ENCODE results near the gene HHLA2.
A peak's percentile ranks its signal among the peaks of the same experiment; 100 is the strongest.

Gene HHLA2

DNA sequence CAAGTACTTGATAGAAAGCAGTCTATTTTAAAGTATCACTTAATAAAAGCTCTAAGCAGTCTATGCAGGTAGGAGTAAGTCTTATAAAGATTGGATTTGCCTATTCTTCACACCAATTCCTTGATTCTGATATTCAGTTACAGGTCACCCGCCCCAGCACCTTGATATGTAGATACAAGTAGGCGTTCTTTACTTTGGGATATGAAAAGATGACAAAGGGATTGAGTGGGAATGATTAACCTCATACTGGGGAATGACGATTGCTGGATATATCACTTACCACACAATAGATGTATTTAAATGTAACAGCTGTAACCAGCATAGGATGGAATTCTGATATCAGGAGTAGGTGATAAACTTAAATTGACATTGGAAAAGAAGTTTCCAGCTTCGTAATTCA lies 47.1 kb downstream of the HHLA2 start:
- Histone ChIP-seq H3K4me3 (ENCODE audit: low read depth in 1 of 2, low read length in 1 of 2) (no peak overlapping the region), H3K36me3 (no peaks in the 10 kb centered on the region), H3K27ac (no peak overlapping the region), H3K4me1 (ENCODE audit: control insufficient read depth in 1 of 2, insufficient read depth in 1 of 2, low read depth in 1 of 2, low read length in 1 of 2) (peaks cover 22 to 23% of the 10 kb centered on the region in 2 experiments), H3K27me3 (no peaks in the 10 kb centered on the region), H3K9me3 (no peaks in the 10 kb centered on the region)
- no peak for TF ChIP-seq CTCF (IDR thresholded peaks at IDR 0.05)

GRCh38 chr3:108345492-108346205 lies 49.3 kb downstream of the HHLA2 start:
- H3K27me3 ChIP-seq, result no peaks in the 10 kb centered on the region

GRCh38 chr3:108346301-108347227 lies 50.2 kb downstream of the HHLA2 start:
- Histone ChIP-seq H3K27ac (peak overlapping the region; percentile 36), H3K4me3 (ENCODE audit: low read depth in 1 of 2, low read length in 1 of 2) (no peak overlapping the region), H3K27me3 (no peaks in the 10 kb centered on the region), H3K36me3 (no peaks in the 10 kb centered on the region), H3K9me3 (no peaks in the 10 kb centered on the region), H3K4me1 (ENCODE audit: control insufficient read depth in 1 of 2, insufficient read depth in 1 of 2, low read depth in 1 of 2, low read length in 1 of 2) (peaks cover 22 to 23% of the 10 kb centered on the region in 2 experiments)
- TF ChIP-seq CTCF (IDR thresholded peaks at IDR 0.05), result no peak

More at GRCh38 chr3:108345492-108346205, 49.3 kb downstream of the HHLA2 start:
- no peak for TF ChIP-seq CTCF (IDR thresholded peaks at IDR 0.05)
- H3K27ac ChIP-seq, result peak overlapping the region; percentile 36
- H3K36me3 ChIP-seq, result no peaks in the 10 kb centered on the region
- H3K4me1 ChIP-seq (ENCODE audit: control insufficient read depth in 1 of 2, insufficient read depth in 1 of 2, low read depth in 1 of 2, low read length in 1 of 2), result peaks cover 22 to 23% of the 10 kb centered on the region in 2 experiments
- no peaks in the 10 kb centered on the region for H3K9me3 ChIP-seq
- no peak overlapping the region for H3K4me3 ChIP-seq (ENCODE audit: low read depth in 1 of 2, low read length in 1 of 2)

DNA sequence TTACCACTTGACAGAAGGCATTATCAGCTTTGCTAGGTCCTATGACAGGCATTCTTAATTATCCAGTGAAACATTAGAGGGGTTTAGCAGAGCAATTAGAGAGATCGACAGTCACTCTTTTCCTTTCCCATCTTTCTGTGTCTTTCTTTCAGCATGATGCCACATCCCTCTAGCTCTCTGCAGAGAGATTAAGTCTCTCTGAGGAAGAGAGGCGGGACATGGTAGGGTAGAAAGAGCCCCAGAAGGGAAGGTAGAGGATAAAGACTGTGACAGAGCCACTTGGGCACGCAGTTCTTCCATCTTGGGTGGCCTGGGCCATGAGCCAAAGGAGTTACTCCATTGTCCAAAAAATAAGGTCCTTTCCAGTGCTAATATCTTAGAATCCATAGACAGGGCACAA lies 55.8 kb downstream of the HHLA2 start:
- Histone ChIP-seq H3K27me3 (no peaks in the 10 kb centered on the region), H3K4me1 (ENCODE audit: control insufficient read depth in 1 of 2, insufficient read depth in 1 of 2, low read depth in 1 of 2, low read length in 1 of 2) (peaks cover 4 to 7% of the 10 kb centered on the region in 2 experiments)
- no peak for TF ChIP-seq CTCF (IDR thresholded peaks at IDR 0.05)

GRCh38 chr3:108354562-108354961 lies 58.2 kb downstream of the HHLA2 start:
- H3K4me1 ChIP-seq (ENCODE audit: control insufficient read depth in 1 of 2, insufficient read depth in 1 of 2, low read depth in 1 of 2, low read length in 1 of 2), result no peaks in the 10 kb centered on the region
- no peak overlapping the region for H3K4me3 ChIP-seq (ENCODE audit: low read depth in 1 of 2, low read length in 1 of 2)
- no peaks in the 10 kb centered on the region for H3K9me3 ChIP-seq
- no peaks in the 10 kb centered on the region for H3K36me3 ChIP-seq
- no peak overlapping the region for H3K27ac ChIP-seq
- no peaks in the 10 kb centered on the region for H3K27me3 ChIP-seq
- TF ChIP-seq CTCF (IDR thresholded peaks at IDR 0.05), result no peak

More for the DNA sequence above, 55.8 kb downstream of the HHLA2 start:
- H3K4me3 ChIP-seq (ENCODE audit: low read depth in 1 of 2, low read length in 1 of 2), result no peak overlapping the region
- H3K36me3 ChIP-seq, result no peaks in the 10 kb centered on the region
- H3K27ac ChIP-seq, result no peak overlapping the region
- H3K9me3 ChIP-seq, result no peaks in the 10 kb centered on the region
